ENCODE data around the gene ZNRF2. TPM values are rescaled to one million over a fixed set of nuclear protein-coding genes. Genes with fewer than 3 reads are reported as not detected.

The ZNRF2 gene
- total and polyA plus RNA-seq, 4 donors, result 6.4 to 28.1 (median 10.3) TPM

DNA sequence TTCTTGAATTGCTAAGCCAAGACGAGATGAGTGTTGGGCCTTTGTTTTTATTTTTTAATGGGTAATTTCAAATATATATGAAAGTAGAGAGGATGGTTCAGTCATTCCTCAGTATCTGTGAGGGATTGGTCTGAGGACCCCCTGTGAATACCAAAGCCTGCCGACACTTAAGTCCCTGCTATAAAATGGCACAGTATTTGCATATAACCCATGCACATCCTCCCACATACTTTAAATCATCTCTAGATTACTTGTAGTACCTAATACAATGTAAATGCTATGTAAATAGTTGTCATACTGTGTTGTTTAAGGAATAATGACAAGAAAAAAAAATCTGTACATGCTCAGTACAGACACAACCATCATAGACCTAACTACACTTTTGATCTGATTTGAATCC, 120.8 kb downstream of the ZNRF2 start:
- Histone ChIP-seq H3K9me3 (ENCODE audit: control insufficient read depth, insufficient read depth, low read length) (no peaks in the 10 kb centered on the region), H3K4me1 (ENCODE audit: control insufficient read depth, insufficient read depth, low read length) (no peaks in the 10 kb centered on the region), H3K36me3 (ENCODE audit: control insufficient read depth, insufficient read depth, low read length) (no peaks in the 10 kb centered on the region), H3K4me3 (ENCODE audit: low read depth, low read length) (no peak overlapping the region), H3K27me3 (ENCODE audit: control insufficient read depth, insufficient read depth, low read length) (no peaks in the 10 kb centered on the region), H3K27ac (ENCODE audit: low read depth, low read length) (no peak overlapping the region)
- DNase-seq (ENCODE audit: low read depth in 4 of 6, low spot score in 6 of 6), result no peak
- WGBS (ENCODE audit: insufficient coverage), result no CpG with 5 or more reads among the region's 2 CpGs

DNA sequence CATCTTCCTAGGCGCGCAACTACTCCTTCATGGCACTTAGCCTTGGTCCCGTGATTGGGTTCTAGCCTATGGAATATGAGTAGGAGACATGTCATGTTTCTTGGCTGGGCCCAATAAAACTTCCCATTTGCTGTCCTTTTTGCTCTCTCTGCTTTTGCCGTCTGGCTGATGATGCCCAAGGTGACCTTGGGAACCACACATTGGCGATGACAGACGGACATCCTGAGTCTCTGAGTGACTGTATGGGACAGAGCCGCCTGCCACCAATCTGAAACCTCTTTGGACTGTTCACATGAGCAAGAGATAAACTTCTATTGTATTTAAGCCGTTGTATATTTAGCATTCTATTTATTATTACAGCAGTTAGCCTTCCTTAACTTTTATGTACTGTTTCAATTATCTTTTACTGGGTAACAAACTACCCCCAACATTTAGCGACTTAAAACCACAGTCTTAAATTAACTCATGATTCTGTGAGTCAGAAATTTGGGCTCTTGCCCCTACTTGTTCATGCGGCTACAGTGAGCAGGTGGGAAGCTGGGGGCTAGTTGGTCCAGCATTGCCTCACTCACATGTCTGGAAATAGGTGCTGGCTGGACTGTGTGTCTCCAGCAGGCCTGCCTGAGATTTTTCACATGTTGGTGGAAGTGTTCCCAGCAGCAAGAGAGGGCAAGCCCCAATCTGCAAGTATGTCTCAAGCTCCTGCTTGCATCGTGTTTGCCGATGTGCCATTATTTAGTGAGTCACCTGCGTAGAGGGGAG, 122.4 kb downstream of the ZNRF2 start:
- 90% methylated on average over 4 of the region's 13 CpGs for WGBS (ENCODE audit: insufficient coverage)

DNA sequence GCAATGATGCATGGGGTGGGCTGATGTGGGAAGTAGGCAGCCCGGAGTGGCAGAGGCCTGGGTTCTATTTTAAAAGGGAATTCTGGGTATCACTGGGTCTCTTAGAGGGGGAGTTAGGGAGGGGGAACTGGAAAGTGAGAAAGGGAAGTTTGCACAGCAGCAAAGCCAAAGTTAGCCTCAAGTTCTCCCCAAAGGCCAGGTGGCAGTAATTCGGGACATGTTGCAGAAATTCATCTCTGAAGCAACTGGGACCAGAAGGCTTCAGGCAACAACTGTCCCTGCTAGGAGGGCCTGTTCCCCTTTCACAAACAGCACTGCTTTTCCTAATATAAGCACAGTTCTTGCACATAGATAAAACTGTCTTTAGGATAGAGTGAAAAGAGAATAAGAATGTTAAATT, 126.8 kb downstream of the ZNRF2 start:
- Histone ChIP-seq H3K4me3 (ENCODE audit: low read depth, low read length) (no peak overlapping the region), H3K36me3 (ENCODE audit: control insufficient read depth, insufficient read depth, low read length) (peaks cover 4% of the 10 kb centered on the region), H3K9me3 (ENCODE audit: control insufficient read depth, insufficient read depth, low read length) (peaks cover 8% of the 10 kb centered on the region), H3K27ac (ENCODE audit: low read depth, low read length) (no peak overlapping the region), H3K4me1 (ENCODE audit: control insufficient read depth, insufficient read depth, low read length) (no peaks in the 10 kb centered on the region), H3K27me3 (ENCODE audit: control insufficient read depth, insufficient read depth, low read length) (no peaks in the 10 kb centered on the region)
- DNase-seq (ENCODE audit: low read depth in 4 of 6, low spot score in 6 of 6), result no peak
- 78% methylated on average over 2 of the region's 2 CpGs for WGBS (ENCODE audit: insufficient coverage)

More for the DNA sequence above, 122.4 kb downstream of the ZNRF2 start:
- no peaks in the 10 kb centered on the region for H3K36me3 ChIP-seq (ENCODE audit: control insufficient read depth, insufficient read depth, low read length)
- no peak for DNase-seq (ENCODE audit: low read depth in 4 of 6, low spot score in 6 of 6)
- H3K4me3 ChIP-seq (ENCODE audit: low read depth, low read length), result no peak overlapping the region
- H3K9me3 ChIP-seq (ENCODE audit: control insufficient read depth, insufficient read depth, low read length), result no peaks in the 10 kb centered on the region
- no peaks in the 10 kb centered on the region for H3K27me3 ChIP-seq (ENCODE audit: control insufficient read depth, insufficient read depth, low read length)
- H3K4me1 ChIP-seq (ENCODE audit: control insufficient read depth, insufficient read depth, low read length), result no peaks in the 10 kb centered on the region
- no peak overlapping the region for H3K27ac ChIP-seq (ENCODE audit: low read depth, low read length)

DNA sequence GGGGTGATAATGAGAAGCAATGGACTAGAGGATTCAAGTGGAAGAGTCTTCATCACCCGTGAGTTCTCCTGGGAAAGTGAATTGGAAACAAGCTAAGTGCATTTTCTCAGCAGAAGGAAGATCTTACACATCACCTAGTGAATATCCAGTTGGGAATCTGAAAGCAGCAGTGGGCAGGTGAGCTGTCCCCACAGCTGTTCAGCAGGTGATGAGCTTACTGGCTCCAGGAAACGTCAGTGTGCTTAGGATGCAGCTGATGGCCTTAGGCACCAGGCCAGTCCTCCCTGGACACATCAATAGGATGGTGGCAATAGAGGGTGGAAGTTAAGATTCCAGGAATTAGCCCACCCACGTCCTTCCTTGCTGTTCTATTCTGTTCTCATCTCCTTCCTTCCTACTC, 127.5 kb downstream of the ZNRF2 start:
- Histone ChIP-seq H3K27ac (ENCODE audit: low read depth, low read length) (no peak overlapping the region), H3K4me3 (ENCODE audit: low read depth, low read length) (no peak overlapping the region), H3K27me3 (ENCODE audit: control insufficient read depth, insufficient read depth, low read length) (no peaks in the 10 kb centered on the region), H3K4me1 (ENCODE audit: control insufficient read depth, insufficient read depth, low read length) (no peaks in the 10 kb centered on the region), H3K9me3 (ENCODE audit: control insufficient read depth, insufficient read depth, low read length) (peaks cover 8% of the 10 kb centered on the region), H3K36me3 (ENCODE audit: control insufficient read depth, insufficient read depth, low read length) (peaks cover 4% of the 10 kb centered on the region)
- DNase-seq (ENCODE audit: low read depth in 4 of 6, low spot score in 6 of 6), result no peak
- WGBS (ENCODE audit: insufficient coverage), result 58% methylated on average over 2 of the region's 3 CpGs

DNA sequence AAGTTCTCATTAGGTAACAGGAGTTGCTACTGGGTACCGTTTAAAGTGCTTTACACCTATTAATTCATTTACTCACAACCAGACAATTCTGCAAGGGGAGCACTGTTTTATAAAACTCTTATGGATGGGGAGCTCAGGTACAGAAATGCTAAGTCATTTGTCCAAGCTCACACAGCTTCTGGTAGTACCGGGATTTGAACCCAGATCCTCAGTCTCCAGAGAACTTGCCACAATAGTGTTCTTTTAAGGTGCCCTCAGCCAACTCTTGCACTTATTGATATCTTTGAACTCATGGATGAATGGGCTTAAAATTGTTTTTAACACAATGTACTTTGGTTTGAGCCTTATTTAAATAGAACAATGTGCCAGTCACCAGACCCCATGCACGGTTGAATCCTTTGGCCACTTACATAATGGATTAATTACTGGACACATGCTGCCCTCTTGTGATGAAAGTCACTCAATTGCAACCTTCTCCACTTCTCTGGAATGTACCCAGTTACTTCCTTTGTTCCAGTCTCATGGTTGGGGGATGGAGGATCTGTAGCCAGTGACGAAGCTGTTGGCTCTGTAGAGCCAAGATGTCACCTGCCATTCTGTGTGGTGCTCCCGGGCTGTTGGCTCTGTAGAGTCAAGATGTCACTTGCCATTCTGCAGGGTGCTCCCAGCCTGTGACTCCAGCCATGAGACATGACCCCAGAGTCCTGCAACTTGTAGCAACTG, 128.5 kb downstream of the ZNRF2 start:
- H3K27ac ChIP-seq (ENCODE audit: low read depth, low read length), result no peak overlapping the region
- peaks cover 4% of the 10 kb centered on the region for H3K36me3 ChIP-seq (ENCODE audit: control insufficient read depth, insufficient read depth, low read length)
- no peak overlapping the region for H3K4me3 ChIP-seq (ENCODE audit: low read depth, low read length)
- peak in 3 of 6 donors; percentile 20 to 71 (median 67) for DNase-seq (ENCODE audit: low read depth in 4 of 6, low spot score in 6 of 6)
- WGBS (ENCODE audit: insufficient coverage), result no CpG with 5 or more reads among the region's 5 CpGs
- H3K27me3 ChIP-seq (ENCODE audit: control insufficient read depth, insufficient read depth, low read length), result no peaks in the 10 kb centered on the region
- no peaks in the 10 kb centered on the region for H3K4me1 ChIP-seq (ENCODE audit: control insufficient read depth, insufficient read depth, low read length)
- H3K9me3 ChIP-seq (ENCODE audit: control insufficient read depth, insufficient read depth, low read length), result peaks cover 8% of the 10 kb centered on the region

DNA sequence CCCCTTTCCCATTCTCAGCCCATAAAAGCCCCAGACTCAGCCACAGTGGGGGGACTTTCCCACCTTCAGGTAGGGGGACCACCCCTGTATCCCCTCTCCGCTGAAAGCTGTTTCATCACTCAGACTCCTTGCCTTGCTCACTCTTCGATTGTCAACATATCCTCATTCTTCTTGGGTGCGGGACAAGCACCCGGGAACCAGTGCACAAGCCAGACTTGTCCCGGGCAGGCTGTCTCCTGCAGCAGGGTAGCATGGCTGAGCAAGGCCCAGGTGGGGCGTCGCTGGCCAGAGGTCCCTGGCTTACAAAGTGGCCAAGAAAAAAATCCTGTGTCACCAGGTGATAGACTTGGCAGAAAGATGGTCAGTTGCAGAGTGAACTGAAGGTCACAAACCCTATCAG, 129.5 kb downstream of the ZNRF2 start:
- Histone ChIP-seq H3K27ac (ENCODE audit: low read depth, low read length) (no peak overlapping the region), H3K4me1 (ENCODE audit: control insufficient read depth, insufficient read depth, low read length) (no peaks in the 10 kb centered on the region), H3K27me3 (ENCODE audit: control insufficient read depth, insufficient read depth, low read length) (no peaks in the 10 kb centered on the region), H3K4me3 (ENCODE audit: low read depth, low read length) (no peak overlapping the region), H3K9me3 (ENCODE audit: control insufficient read depth, insufficient read depth, low read length) (peaks cover 8% of the 10 kb centered on the region), H3K36me3 (ENCODE audit: control insufficient read depth, insufficient read depth, low read length) (peaks cover 4% of the 10 kb centered on the region)
- DNase-seq (ENCODE audit: low read depth in 4 of 6, low spot score in 6 of 6), result no peak
- 98% methylated on average over 6 of the region's 7 CpGs for WGBS (ENCODE audit: insufficient coverage)

Small RNA genes lying within 50 kb of the gene (small RNA-seq; reads per million reads assigned to genes)
- gene MIR550A1 (ENCODE audit: low replicate concordance), result not detected

Other genes with a start within 250 kb of the ZNRF2 start
- gene MTURN, start 149.6 kb upstream of the ZNRF2 start, total RNA-seq, result 100 to 1,000 TPM in 1 of 2 donors, 10 to 100 TPM in 1; 98.3 to 285 TPM
- gene MTURN, start 149.6 kb upstream of the ZNRF2 start, polyA plus RNA-seq (ENCODE audit: insufficient read length in 2 of 2), result 100 to 1,000 TPM; 169 to 218 TPM
- 1 to 10 TPM; 5.4 to 7.7 TPM for gene NOD1, start 194.2 kb downstream of the ZNRF2 start, total RNA-seq
- gene NOD1, start 194.2 kb downstream of the ZNRF2 start, polyA plus RNA-seq (ENCODE audit: insufficient read length in 2 of 2), result 1 to 10 TPM; 3.4 to 5.1 TPM
- gene GGCT, start 220.2 kb downstream of the ZNRF2 start, total RNA-seq, result 10 to 100 TPM; 23.4 to 35.9 TPM
- gene GGCT, start 220.2 kb downstream of the ZNRF2 start, polyA plus RNA-seq (ENCODE audit: insufficient read length in 2 of 2), result 10 to 100 TPM; 37.6 to 46.2 TPM

Data from spinal cord (tissue), 10 donors.